22Rv1 (cell line): Measurements from ENCODE around the gene NOL7.

Source experiments
- H3K27ac ChIP-seq: fragments of 450-650 bp; 2 replicates; pipeline ENCODE4 v1.5.1; 2017
- ZFX ChIP-seq: fragments of 450-650 bp; IDR thresholded peaks from 2 replicates; pipeline ENCODE4 v1.6.1; 2017; ENCODE audit warnings: antibody characterized with exemption, borderline replicate concordance
- TF ChIP-seq, protein P1 (sequence below): fragments of 450-650 bp; IDR thresholded peaks from 2 replicates; pipeline ENCODE4 v1.5.1; 2017; ENCODE audit warnings: mild to moderate bottlenecking

NOL7 gene

DNA sequence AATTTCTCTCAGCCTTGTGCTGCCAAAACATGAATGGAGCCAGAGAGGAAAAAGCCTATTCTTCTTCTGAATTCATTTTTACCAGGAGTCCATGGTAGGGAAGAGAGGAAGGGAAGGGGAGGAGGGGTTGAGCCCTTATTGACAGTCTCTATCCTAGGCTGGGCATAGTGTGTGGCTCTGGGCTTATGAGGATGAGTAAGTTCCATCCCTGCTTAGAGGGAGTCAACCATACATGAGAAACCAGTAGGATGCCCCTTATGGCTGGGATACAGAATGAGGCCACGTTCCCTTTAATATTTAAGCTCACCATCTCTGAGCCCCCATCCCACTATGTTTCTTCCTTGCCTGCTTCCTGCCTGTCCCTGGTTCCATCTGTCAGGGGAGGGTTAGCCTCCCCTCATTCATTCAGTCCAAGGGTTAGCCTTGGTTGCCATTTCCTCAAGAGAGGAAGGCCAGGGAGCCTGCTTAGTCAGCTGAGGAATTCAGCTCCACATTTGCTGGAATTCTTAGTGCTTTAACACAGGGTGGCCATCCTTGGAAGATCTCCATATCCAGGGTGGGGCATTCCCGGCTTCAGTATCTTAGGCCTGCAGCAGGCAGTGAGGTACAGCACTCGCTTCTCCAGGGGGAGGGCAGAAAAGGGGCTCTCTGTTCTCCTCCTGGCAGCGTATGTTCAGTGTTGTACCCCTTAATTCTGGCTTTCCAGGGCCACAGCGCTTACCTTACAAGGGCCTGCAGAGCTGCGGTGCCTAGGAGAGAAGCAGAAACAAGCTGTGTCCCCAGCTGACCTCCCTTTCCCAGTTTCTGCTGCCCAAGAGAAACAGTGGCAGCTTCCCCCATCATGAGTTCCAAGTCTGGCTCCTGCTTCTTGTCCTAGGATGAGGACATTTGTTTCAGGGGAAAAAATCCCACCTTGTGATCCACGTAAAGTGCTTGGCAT is 28.3 kb upstream of the NOL7 start:
- no peak overlapping the region for H3K27ac ChIP-seq
- TF ChIP-seq ZFX = no peak
- TF ChIP-seq, protein P1, sequence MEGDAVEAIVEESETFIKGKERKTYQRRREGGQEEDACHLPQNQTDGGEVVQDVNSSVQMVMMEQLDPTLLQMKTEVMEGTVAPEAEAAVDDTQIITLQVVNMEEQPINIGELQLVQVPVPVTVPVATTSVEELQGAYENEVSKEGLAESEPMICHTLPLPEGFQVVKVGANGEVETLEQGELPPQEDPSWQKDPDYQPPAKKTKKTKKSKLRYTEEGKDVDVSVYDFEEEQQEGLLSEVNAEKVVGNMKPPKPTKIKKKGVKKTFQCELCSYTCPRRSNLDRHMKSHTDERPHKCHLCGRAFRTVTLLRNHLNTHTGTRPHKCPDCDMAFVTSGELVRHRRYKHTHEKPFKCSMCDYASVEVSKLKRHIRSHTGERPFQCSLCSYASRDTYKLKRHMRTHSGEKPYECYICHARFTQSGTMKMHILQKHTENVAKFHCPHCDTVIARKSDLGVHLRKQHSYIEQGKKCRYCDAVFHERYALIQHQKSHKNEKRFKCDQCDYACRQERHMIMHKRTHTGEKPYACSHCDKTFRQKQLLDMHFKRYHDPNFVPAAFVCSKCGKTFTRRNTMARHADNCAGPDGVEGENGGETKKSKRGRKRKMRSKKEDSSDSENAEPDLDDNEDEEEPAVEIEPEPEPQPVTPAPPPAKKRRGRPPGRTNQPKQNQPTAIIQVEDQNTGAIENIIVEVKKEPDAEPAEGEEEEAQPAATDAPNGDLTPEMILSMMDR = no peak

DNA sequence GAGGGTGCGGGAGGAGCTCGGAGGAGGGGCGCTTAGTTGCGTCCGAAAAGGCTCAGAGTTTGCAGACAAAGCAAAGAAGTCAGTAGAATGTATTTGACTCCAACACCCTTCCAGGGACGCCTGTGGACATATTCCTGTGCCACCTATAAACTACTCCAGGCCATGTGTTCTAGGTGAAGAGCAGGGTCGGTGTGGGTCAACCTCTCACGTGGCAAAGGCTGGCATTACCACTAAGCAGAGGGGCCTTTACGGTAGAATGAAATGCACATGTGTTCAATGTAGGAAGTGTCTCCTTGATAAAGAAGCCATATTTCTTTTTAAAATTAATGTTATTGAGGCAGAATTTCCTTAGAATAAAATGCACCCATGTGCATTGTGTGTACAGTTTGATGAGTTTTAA is 25.3 kb upstream of the NOL7 start:
- TF ChIP-seq, protein P1 = no peak
- TF ChIP-seq ZFX = no peak
- no peak overlapping the region for H3K27ac ChIP-seq

DNA sequence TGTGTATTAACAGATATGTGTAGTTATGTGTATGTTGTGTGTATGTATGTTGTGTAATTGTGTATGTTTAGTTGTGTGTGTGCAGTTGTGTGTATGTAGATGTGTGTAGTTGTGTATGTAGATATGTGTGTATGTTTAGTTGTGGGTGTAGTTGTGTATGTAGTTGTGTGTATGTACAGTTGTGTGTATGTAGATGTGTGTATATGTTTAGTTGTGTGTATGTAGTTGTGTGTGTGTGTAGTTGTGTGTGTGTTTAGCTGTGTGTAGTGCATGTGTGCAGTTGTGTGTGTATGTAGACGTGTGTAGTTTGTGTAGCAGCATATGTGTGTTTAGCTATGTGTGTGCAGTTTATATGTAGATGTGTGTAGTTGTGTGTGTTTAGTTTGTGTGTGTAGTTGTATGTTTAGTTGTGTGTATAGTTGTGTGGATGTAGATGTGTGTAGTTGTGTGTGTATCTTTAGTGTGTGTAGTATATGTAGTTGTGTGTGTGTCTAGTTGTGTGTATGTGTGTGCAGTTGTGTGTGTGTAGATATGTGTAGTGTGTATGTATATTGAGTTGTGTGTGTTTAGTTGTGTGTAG is 24.5 kb upstream of the NOL7 start:
- H3K27ac ChIP-seq = no peak overlapping the region
- TF ChIP-seq, protein P1 = no peak

DNA sequence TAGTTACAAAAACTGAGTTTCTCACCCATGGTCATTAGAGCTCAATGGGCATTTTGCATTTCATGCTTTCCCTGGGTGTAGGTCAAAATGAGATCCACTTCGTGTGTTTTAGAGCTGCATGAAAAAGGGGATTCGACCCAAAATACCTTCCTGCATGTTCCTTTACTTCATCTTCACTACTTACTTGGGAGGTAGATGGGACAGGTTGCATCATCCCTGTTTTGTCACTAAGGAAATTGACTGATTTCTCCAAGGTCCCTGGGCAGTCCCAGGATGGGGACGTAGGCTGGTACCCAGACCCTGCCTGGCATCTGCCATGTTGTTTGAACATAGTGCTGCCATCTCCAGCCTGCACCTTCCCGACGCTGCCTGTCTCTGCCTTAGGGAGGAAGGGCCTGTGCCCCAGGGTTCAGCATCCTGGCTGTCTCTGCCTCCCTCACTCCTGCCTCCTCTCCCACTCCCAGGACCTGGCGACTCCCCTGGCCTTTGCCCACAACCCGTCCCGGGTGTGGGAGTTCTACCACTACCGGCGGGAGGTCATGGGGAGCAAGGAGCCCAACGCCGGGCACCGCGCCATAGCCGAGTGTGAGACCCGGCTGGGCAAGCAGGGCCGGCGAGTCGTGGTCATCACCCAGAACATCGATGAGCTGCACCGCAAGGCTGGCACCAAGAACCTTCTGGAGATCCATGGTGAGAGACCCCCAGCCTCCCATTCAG is 23.8 kb upstream of the NOL7 start:
- no peak overlapping the region for H3K27ac ChIP-seq
- TF ChIP-seq, protein P1 = no peak
- no peak for TF ChIP-seq ZFX

DNA sequence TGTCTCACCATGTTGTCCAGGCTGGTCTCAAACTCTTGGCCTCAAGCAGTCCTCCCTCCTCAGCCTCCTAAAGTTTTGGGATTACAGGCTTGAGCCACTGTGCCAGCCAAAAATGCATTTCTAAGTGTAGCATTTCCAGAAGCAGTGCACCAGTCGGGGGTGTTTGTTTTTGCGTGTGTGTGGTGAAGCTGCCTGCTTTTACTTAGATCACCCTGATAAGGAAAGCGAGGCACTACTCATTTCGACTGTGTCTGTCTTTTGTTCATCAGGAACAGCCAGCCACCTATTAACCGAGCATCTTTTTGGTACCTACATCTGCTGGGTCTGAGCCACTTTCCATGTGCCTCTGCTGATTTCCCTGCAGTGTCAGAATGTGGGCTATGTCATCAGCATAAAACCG is 22.0 kb upstream of the NOL7 start:
- TF ChIP-seq, protein P1 = no peak
- no peak for TF ChIP-seq ZFX
- no peak overlapping the region for H3K27ac ChIP-seq

DNA sequence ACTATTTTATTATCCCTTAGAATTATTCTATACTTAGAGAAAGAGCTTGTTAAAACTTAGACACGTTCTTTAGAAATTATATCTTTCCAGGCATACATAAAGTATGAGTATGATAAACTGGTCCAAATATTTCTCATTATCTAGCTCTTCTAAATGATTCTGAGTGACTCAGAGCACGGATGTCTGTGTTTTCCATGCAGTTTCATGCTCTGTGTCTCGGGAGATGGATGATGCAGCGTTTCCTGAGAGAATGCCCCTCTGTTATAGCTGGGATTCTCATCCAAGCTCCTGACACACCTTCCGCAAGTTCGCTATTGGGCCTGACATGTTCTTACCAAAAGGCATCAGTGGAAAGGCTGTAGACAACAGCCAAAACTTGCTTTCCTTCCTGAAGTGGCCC is 21.4 kb upstream of the NOL7 start:
- H3K27ac ChIP-seq = no peak overlapping the region
- no peak for TF ChIP-seq ZFX
- TF ChIP-seq, protein P1 = no peak
